Astrocyte (in vitro differentiated cells and primary cell): ENCODE measurements around the gene FARS2. TPM values are rescaled to one million over a fixed set of nuclear protein-coding genes. Genes with fewer than 3 reads are reported as not detected.

ENCODE experiments used
- DNase-seq: peaks from one replicate; pipeline ENCODE4 v3.0.0-alpha.2; 2010; ENCODE audit warnings: low read depth
- FAIRE-seq: peaks from 2 replicates; lab custom pipeline; 2011; peaks lifted over from hg19 to GRCh38; lab: Jason Lieb, UNC
- H2AFZ ChIP-seq: 2 replicates; pipeline ENCODE4 v1.6.0; 2012; ENCODE audit warnings: low read depth, low read length, inconsistent platforms
- H3K27ac ChIP-seq: 2 replicates; pipeline ENCODE4 v1.5.1; 2011; ENCODE audit warnings: low read depth, low read length, inconsistent platforms
- H3K27me3 ChIP-seq: 2 replicates; pipeline ENCODE4 v1.6.0; 2011; ENCODE audit warnings: low read length, inconsistent platforms; ENCODE audit not compliant: insufficient read depth
- H3K36me3 ChIP-seq: 2 replicates; pipeline ENCODE4 v1.5.1; 2011; ENCODE audit warnings: low read length, inconsistent platforms; ENCODE audit not compliant: insufficient read depth
- H3K4me1 ChIP-seq: 2 replicates; pipeline ENCODE4 v1.5.1; 2011; ENCODE audit warnings: low read length, inconsistent platforms; ENCODE audit not compliant: insufficient read depth
- H3K4me2 ChIP-seq: 2 replicates; pipeline ENCODE4 v1.6.0; 2012; ENCODE audit warnings: low read length, inconsistent platforms
- H3K4me3 ChIP-seq: 2 replicates; pipeline ENCODE4 v1.5.1; 2011; ENCODE audit warnings: low read depth, mild to moderate bottlenecking, low read length, inconsistent platforms; ENCODE audit not compliant: insufficient read depth
- H3K79me2 ChIP-seq: 2 replicates; pipeline ENCODE4 v1.6.0; 2012; ENCODE audit warnings: mild to moderate bottlenecking, low read length, inconsistent platforms; ENCODE audit not compliant: insufficient read depth
- H3K9ac ChIP-seq: 2 replicates; pipeline ENCODE4 v1.6.0; 2012; ENCODE audit warnings: mild to moderate bottlenecking, low read length, inconsistent platforms
- H3K9me3 ChIP-seq: 2 replicates; pipeline ENCODE4 v1.5.1; 2012; ENCODE audit warnings: low read depth, mild to moderate bottlenecking, low read length, inconsistent platforms; ENCODE audit not compliant: insufficient read depth
- H4K20me1 ChIP-seq: 2 replicates; pipeline ENCODE4 v1.6.0; 2012; ENCODE audit warnings: low read length, inconsistent platforms; ENCODE audit not compliant: insufficient read depth
- H3K27ac Mint-ChIP-seq: one replicate; pipeline ENCODE4 v1.8.0; 2021; ENCODE audit warnings: mild to moderate bottlenecking, mixed read lengths; ENCODE audit not compliant: unreplicated experiment
- H3K27me3 Mint-ChIP-seq: one replicate; pipeline ENCODE4 v1.8.0; 2021; ENCODE audit warnings: low read depth, mixed read lengths; ENCODE audit not compliant: unreplicated experiment
- H3K36me3 Mint-ChIP-seq: one replicate; pipeline ENCODE4 v1.8.0; 2021; ENCODE audit warnings: low read depth, mixed read lengths; ENCODE audit not compliant: unreplicated experiment
- H3K4me1 Mint-ChIP-seq: one replicate; pipeline ENCODE4 v1.8.0; 2021; ENCODE audit warnings: low read depth, mixed read lengths; ENCODE audit not compliant: unreplicated experiment
- H3K4me3 Mint-ChIP-seq: one replicate; pipeline ENCODE4 v1.8.0; 2021; ENCODE audit warnings: mild to moderate bottlenecking, moderate library complexity, mixed read lengths; ENCODE audit not compliant: unreplicated experiment
- H3K9me3 Mint-ChIP-seq: one replicate; pipeline ENCODE4 v1.8.0; 2021; ENCODE audit warnings: mild to moderate bottlenecking, mixed read lengths; ENCODE audit not compliant: unreplicated experiment
- CTCF ChIP-seq: IDR thresholded peaks from 2 replicates; pipeline ENCODE4 v1.5.1; 2011; ENCODE audit warnings: low read depth, mild to moderate bottlenecking, inconsistent platforms, low read length, moderate library complexity; ENCODE audit not compliant: insufficient read depth
- EZH2 ChIP-seq: IDR thresholded peaks from 2 replicates; pipeline ENCODE4 v1.6.1; 2012; ENCODE audit warnings: mild to moderate bottlenecking, low read length, inconsistent platforms; ENCODE audit not compliant: insufficient read depth
- total RNA-seq: library from RNA; stranded (reverse); gene quantifications from 2 replicates; pipeline ENCODE4 v1.2.1, GENCODE V29; 2021

The FARS2 gene
- total RNA-seq, 1 donor from 2014 or later = 13.3 TPM

GRCh38 chr6:5584078-5584482 is 322.8 kb downstream of the FARS2 start:
- Mint-ChIP-seq H3K9me3 (no peaks in the 10 kb centered on the region), H3K4me3 (no peak overlapping the region), H3K27ac (peak overlapping the region; percentile 79), H3K4me1 (peaks cover 8% of the 10 kb centered on the region), H3K27me3 (no peaks in the 10 kb centered on the region), H3K36me3 (no peaks in the 10 kb centered on the region)
- Histone ChIP-seq H3K4me3 (no peak overlapping the region), H4K20me1 (no peaks in the 10 kb centered on the region), H2AFZ (peak overlapping the region; percentile 33), H3K4me2 (peak overlapping the region; percentile 81), H3K27ac (peak overlapping the region; percentile 2), H3K27me3 (no peaks in the 10 kb centered on the region), H3K4me1 (peaks cover 11% of the 10 kb centered on the region), H3K36me3 (no peaks in the 10 kb centered on the region), H3K9ac (peak overlapping the region; percentile 47), H3K79me2 (no peaks in the 10 kb centered on the region), H3K9me3 (no peaks in the 10 kb centered on the region)
- TF ChIP-seq CTCF = no peak
- no peak for TF ChIP-seq EZH2
- FAIRE-seq = no peak
- DNase-seq = peak; percentile 80

GRCh38 chr6:5587648-5588047 is 326.3 kb downstream of the FARS2 start:
- Mint-ChIP-seq H3K4me3 (no peak overlapping the region), H3K27me3 (no peaks in the 10 kb centered on the region), H3K9me3 (no peaks in the 10 kb centered on the region), H3K4me1 (peaks cover 8% of the 10 kb centered on the region), H3K27ac (no peak overlapping the region), H3K36me3 (no peaks in the 10 kb centered on the region)
- H3K36me3 ChIP-seq = no peaks in the 10 kb centered on the region
- H3K4me3 ChIP-seq = no peak overlapping the region
- no peak overlapping the region for H2AFZ ChIP-seq
- H3K9me3 ChIP-seq = no peaks in the 10 kb centered on the region
- H3K4me1 ChIP-seq = peaks cover 11% of the 10 kb centered on the region
- DNase-seq (no peak), FAIRE-seq (no peak)
- TF ChIP-seq CTCF = no peak
- no peak for TF ChIP-seq EZH2
- no peak overlapping the region for H3K4me2 ChIP-seq
- H3K27me3 ChIP-seq = no peaks in the 10 kb centered on the region
- H3K9ac ChIP-seq = no peak overlapping the region
- H3K79me2 ChIP-seq = no peaks in the 10 kb centered on the region
- H4K20me1 ChIP-seq = no peaks in the 10 kb centered on the region
- no peak overlapping the region for H3K27ac ChIP-seq

GRCh38 chr6:5589422-5590141 is 328.3 kb downstream of the FARS2 start:
- H3K79me2 ChIP-seq = no peaks in the 10 kb centered on the region
- Mint-ChIP-seq H3K4me3 (no peak overlapping the region), H3K36me3 (no peaks in the 10 kb centered on the region), H3K27ac (no peak overlapping the region), H3K27me3 (no peaks in the 10 kb centered on the region), H3K4me1 (peaks cover 1% of the 10 kb centered on the region), H3K9me3 (no peaks in the 10 kb centered on the region)
- H3K27me3 ChIP-seq = no peaks in the 10 kb centered on the region
- no peak for FAIRE-seq
- peaks cover 2% of the 10 kb centered on the region for H3K4me1 ChIP-seq
- H3K36me3 ChIP-seq = no peaks in the 10 kb centered on the region
- no peak overlapping the region for H3K4me3 ChIP-seq
- no peak overlapping the region for H3K27ac ChIP-seq
- TF ChIP-seq EZH2 (no peak), CTCF (no peak)
- no peak overlapping the region for H2AFZ ChIP-seq
- no peak overlapping the region for H3K4me2 ChIP-seq
- H3K9ac ChIP-seq = no peak overlapping the region
- no peak for DNase-seq
- H3K9me3 ChIP-seq = no peaks in the 10 kb centered on the region
- H4K20me1 ChIP-seq = no peaks in the 10 kb centered on the region
